ENCODE measurements around the gene SENP5. TPM values are rescaled to one million over a fixed set of nuclear protein-coding genes. Genes with fewer than 3 reads are reported as not detected.

Gene SENP5
- total and polyA plus RNA-seq, 9 of the 15 experiments (the other 6 are each of a cell fraction or from before 2014, with no cell fraction given) = 18.3 to 59.7 (median 35.8) TPM

GRCh38 chr3:196969134-196969659, 101.5 kb downstream of the SENP5 start (continued):
- TF ChIP-seq FOXP4 (CRISPR knock-in tag; IDR thresholded peaks at IDR 0.05; ENCODE audit: borderline replicate concordance) (no peak), MCM2 (IDR thresholded peaks at IDR 0.05; ENCODE audit: low read depth) (no peak), SMARCA4 (IDR thresholded peaks at IDR 0.05) (no peak), TAL1 (IDR thresholded peaks at IDR 0.05) (no peak), SNIP1 (IDR thresholded peaks at IDR 0.05; ENCODE audit: low read depth) (no peak), ZC3H4 (CRISPR knock-in tag; IDR thresholded peaks at IDR 0.05; ENCODE audit: borderline replicate concordance) (no peak), ZNF699 (CRISPR knock-in tag; IDR thresholded peaks at IDR 0.05; ENCODE audit: insufficient replicate concordance) (no peak), HDGF (IDR thresholded peaks at IDR 0.05) (no peak), CREB3 (tag; conservative IDR thresholded peaks at IDR 0.05; ENCODE audit: low read depth) (peak; percentile 92), ZNF609 (CRISPR knock-in tag; IDR thresholded peaks at IDR 0.05; ENCODE audit: borderline replicate concordance) (peak; percentile 7; the same call in 1 of the 2 replicates), ZFP91 (CRISPR knock-in tag; IDR thresholded peaks at IDR 0.05) (no peak), NFXL1 (CRISPR knock-in tag; IDR thresholded peaks at IDR 0.05) (no peak; the same call in 1 of the 2 replicates), ZEB2 (IDR thresholded peaks at IDR 0.05) (no peak), EGR1 (conservative IDR thresholded peaks at IDR 0.05) (no peak), SIX5 (IDR thresholded peaks at IDR 0.05; ENCODE audit: borderline replicate concordance in 1 of 2, insufficient read depth in 1 of 2, low read depth in 1 of 2, low read length in 2 of 2) (no peak), TRIM24 (IDR thresholded peaks at IDR 0.05) (no peak), GATA2 (CRISPR knock-in tag; IDR thresholded peaks at IDR 0.05) (no peak)

All from K562 (cell line).